IPS-11a (cell line): ENCODE measurements around the gene SUDS3.
"Not testable (repeated sequence)": the region's sequence is repeated elsewhere in the genome, so short reads cannot be mapped to it uniquely, and the experiment has no call there.

Experiments used
- H3K4me3 ChIP-seq: one replicate; pipeline ENCODE4 v1.5.1; 2013; ENCODE audit warnings: low read depth, low read length, control low read depth

Gene SUDS3

GRCh38 chr12:118391836-118392235 is 15.5 kb downstream of the SUDS3 start:
- H3K4me3 ChIP-seq = no peak overlapping the region

DNA sequence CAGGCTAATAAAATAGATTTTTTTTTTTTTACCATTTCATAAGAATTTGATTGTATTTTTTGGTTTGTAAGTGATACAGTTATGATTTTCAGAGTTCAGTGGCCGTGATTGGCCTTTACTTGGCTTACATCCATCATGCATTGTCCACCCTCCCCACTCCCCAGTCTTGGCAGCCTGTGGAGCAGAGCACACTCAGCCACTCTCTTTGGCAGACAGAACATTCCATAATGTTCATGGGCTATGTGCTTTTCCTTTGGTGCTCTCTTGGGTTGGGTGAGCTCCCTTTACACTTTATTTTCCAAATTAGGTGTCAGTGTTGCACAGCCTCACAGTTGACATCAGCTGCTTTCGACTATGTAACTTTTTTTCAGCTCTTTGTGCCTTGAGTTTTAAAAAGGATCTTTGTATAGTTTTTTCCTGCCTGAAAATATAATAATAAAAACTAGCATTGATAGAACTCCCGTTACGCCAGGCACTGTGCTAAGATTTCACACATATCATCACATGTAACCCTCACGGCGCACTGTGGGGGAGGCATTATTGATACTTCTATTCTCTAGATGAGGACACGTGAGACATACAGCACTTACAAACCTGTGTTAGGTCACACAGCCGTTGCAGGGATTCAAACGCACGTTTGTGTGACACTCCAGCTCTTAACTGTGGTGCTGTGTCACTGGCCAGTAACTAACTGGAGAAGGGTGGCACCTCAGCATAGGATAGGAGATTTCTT is 21.5 kb downstream of the SUDS3 start:
- no peak overlapping the region for H3K4me3 ChIP-seq

DNA sequence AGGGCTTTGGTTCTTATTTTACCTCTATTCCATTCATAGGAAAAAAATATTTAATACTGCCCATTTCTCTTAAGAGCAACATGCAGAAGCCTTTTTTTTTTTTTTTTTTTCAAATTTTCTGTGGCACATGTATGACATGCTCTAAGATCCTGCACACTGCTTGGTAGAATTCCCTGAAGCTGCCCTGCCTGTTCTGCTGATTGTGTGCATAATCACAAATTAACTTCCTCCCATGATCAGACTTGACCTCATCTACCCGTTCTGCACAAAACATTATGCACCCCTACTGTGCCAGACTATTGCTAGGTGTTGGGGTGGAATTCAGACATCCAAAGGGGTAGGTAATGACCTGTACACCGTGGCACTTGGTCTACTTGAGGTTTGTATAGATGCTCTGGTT is 22.2 kb downstream of the SUDS3 start:
- H3K4me3 ChIP-seq = no peak overlapping the region

GRCh38 chr12:118398940-118399339 is 22.6 kb downstream of the SUDS3 start:
- no peak overlapping the region for H3K4me3 ChIP-seq

DNA sequence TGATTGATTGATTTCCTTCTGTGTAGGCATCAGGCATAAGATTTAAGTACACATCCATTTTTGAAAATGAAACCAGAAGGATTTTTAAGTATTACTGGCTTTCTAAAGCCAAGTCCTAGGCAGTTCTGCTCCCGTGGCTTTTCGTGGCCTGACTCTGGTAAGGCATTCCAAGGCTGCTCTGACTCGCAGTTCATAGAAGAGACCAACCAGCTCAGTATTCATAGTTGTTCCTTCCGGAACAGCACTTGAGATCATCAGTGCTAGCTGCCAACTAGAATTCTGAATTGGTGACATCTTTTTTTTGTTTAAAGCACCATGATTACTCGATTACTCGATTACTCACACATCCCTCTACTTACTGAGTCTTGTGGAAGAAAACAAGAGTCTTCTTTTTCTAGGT is 25.9 kb downstream of the SUDS3 start:
- H3K4me3 ChIP-seq = no peak overlapping the region

GRCh38 chr12:118404876-118405521 is 28.6 kb downstream of the SUDS3 start:
- H3K4me3 ChIP-seq = no peak overlapping the region

DNA sequence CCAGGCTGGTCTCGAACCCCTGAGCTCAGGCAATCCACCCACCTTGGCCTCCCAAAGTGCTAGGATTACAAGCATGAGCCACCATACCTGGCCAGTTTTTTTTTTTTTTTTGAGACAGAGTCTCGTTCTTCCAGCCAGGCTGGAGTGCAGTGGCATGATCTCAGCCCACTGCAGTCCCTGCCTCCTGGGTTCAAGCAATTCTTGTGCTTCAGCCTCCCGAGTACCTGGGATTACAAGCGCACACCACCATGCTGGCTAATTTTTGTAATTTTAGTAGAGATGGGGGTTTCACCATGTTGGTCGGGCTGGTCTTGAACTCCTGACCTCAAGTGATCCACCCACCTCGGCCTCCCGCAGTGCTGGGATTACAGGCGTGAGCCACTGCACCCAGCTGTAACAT is 31.9 kb downstream of the SUDS3 start:
- H3K4me3 ChIP-seq = not testable (repeated sequence)

- no peak overlapping the region for H3K4me3 ChIP-seq
Measured at GRCh38 chr12:118409834-118410233, 33.5 kb downstream of the SUDS3 start.

DNA sequence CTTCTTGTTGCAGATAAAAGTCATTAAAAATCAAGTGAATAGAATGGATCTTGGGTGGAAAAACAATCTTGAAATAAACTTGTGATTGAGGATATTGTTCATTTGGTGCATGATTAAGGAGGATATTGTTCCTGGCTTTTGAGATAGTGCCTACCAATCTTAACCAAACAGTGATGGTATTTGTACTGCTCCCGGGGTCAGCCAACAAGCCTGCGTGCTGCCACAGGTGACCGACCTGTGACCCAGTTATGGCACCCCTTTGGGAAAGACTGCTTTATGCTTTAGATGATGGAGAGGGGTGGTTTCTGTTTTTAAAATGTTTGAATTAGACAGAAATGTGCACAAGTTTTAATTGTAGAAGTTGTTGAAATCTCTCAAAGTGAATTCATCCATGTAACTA is 41.6 kb downstream of the SUDS3 start:
- H3K4me3 ChIP-seq = no peak overlapping the region

- H3K4me3 ChIP-seq = no peak overlapping the region
Measured at GRCh38 chr12:118418385-118419057, 42.2 kb downstream of the SUDS3 start.

DNA sequence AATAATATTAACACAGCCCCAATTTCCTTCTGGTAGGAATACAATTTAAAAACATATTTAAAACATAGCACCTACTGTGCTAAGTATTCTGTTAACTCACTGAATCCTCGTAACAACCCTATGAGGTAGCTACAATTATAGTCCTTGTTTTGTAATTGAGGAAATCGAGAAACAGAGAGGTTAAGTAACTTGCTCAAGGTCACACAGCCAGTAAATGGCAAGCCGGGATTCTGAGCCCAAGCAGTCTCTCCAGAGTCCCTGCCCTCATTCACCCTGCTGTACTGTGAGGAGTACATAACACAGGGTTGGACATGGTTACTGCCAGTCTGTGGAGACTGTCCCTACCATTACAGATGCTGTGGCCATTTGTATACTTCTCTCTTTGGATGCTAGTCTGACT is 44.3 kb downstream of the SUDS3 start:
- no peak overlapping the region for H3K4me3 ChIP-seq

DNA sequence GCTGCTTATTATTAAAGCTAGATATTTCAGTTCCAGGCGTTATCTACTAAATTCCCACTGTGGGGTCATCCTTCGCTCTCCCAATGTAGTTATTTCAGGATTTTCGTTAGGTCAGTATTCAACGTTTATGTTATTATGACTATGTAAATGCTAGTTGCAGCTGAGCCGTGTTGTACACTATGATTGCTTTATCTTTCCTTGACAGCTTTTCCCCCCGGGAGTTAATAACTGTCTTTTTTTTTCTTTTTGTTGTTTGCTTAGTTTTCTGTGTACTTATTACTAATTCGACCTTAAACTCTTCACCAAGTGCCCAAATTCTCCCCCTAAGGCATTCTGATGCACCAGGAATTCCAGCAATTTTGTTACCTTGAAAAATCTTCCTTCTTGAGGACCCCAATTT is 48.5 kb downstream of the SUDS3 start:
- no peak overlapping the region for H3K4me3 ChIP-seq

GRCh38 chr12:118425364-118425763 is 49.0 kb downstream of the SUDS3 start:
- H3K4me3 ChIP-seq = no peak overlapping the region

GRCh38 chr12:118427819-118428218 is 51.5 kb downstream of the SUDS3 start:
- H3K4me3 ChIP-seq = no peak overlapping the region

- no peak overlapping the region for H3K4me3 ChIP-seq
Measured at GRCh38 chr12:118428643-118429042, 52.3 kb downstream of the SUDS3 start.

- H3K4me3 ChIP-seq = no peak overlapping the region
Measured at GRCh38 chr12:118429688-118430383, 53.5 kb downstream of the SUDS3 start.

GRCh38 chr12:118430516-118430915 is 54.2 kb downstream of the SUDS3 start:
- H3K4me3 ChIP-seq = no peak overlapping the region

DNA sequence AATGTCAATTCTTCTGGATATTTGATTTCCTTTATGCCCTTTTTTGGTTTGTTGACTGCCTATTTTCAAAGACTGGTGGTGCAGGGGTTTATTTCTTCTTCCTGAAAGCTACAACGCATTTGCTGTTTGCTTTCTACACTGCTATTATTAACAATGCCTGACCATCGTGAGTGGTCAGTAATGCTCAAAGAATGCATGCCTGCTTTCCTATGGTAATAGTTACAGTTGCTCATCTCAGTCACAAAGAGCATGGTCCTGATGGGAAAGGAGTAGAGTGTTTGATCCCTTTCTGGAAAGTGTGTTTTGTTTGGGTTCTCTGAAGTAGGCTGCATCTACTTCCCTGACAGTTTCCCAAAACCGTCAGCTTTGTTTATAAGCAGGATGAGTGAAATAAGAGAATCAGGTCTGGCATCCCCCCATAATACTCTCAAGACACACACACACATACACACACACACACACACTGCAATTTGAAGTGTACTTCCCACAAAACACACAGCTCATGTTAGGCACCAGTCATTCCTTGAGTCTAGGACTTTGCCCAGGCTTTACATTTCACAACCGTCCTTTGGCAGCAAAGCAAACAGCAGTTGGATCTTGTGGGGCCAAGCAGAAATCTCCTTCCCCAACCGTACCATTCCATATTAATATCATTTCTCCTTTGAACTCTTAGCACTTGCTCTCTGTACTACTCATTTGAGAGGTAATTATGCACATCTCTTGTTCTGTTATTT is 56.6 kb downstream of the SUDS3 start:
- no peak overlapping the region for H3K4me3 ChIP-seq

DNA sequence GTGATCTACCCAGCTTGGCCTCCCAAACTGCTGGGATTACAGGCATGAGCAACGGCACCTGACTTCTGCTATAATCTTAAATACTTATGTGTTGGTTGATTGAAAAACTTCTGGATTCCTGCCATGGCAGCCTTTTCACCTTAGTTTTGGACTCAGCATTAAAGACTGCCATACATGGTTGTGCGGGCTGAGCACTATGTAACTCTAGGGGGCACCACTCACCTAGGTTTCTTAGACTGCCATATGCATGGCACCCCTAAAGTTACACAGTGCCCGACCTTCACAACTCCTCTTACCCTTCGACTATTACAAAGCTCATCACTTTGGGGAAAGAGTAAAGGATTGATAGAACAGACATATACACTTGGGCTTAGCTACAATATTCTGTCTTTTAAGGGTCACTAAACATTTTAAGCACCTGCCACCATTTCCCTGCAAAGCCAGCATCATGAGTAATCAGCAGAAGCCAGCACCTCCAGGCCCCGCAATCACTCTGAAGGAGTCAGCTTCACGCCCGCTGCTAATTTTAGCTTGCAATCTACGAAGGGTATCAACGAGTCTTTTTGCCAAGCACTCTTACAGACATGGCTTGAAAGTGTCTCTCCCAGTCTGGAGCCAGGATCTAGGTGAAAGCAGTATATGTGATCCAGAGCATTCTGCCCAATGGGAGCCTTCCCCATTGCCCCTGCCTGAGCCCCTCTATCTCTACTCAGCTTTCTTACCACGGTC is 59.8 kb downstream of the SUDS3 start:
- H3K4me3 ChIP-seq = no peak overlapping the region

DNA sequence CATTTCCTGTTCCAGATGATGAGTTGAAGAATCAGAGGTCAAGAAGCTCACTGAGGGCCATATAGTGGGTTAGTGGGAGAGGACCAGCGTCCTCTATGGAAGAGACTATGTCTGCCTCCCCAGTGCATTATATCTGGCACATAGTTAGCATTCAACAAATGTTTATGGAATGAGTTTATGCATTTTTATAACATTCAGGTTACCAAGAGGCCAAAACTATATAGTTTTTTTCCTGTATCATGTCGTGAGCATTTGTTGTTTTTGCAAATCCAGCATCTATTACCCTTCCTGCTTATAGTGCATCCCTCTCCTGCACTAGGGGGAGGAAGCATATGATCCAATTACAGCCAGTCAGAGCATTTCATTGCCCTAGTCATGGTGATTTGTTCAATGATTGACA is 60.6 kb downstream of the SUDS3 start:
- H3K4me3 ChIP-seq = no peak overlapping the region
